NB4 (cell line): Measurements from ENCODE around the gene BBS9.
A peak's percentile ranks its signal among the peaks of the same experiment; 100 is the strongest.

ENCODE experiments used
- DNase-seq: peaks from one replicate; pipeline ENCODE4 v3.0.0; 2010; ENCODE audit warnings: low read depth
- H3K4me3 ChIP-seq: one replicate; pipeline ENCODE4 v1.5.1; 2011; ENCODE audit warnings: mild to moderate bottlenecking, low read depth, low read length, moderate library complexity
- CTCF ChIP-seq: IDR thresholded peaks from one replicate; pipeline ENCODE4 v1.5.1; 2012; ENCODE audit warnings: low read depth, low read length
- MYC ChIP-seq: IDR thresholded peaks from 2 replicates; pipeline ENCODE4 v1.6.1; 2011; ENCODE audit warnings: low read depth, low read length
- POLR2A ChIP-seq: IDR thresholded peaks from 2 replicates; pipeline ENCODE4 v1.6.1; 2011; ENCODE audit warnings: mild to moderate bottlenecking; ENCODE audit not compliant: insufficient read length; ENCODE audit errors: extremely low read depth
- TF ChIP-seq, protein P1 (sequence below): IDR thresholded peaks from 2 replicates; pipeline ENCODE4 v1.6.1; 2011; ENCODE audit warnings: low read depth, low read length

The BBS9 gene

DNA sequence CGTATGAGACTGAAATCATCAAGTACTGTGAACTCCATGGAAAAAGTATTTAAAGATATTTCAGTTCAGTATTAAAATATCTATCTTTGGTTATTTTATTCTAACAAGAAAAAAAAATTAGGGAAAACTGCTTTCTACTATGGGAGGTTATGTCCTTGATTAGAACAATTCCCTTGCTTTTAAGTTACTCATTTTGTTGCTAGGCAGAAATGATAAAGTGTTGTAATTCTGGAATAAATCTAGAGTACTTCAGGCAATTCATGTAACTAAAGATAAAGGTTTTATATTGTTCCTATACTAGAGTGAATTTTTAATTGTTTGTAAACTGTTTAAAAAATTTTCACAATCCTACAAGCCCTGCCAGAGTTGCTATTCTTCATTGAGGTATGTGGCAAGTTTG lies 92.0 kb downstream of the BBS9 start:
- TF ChIP-seq, protein P1, sequence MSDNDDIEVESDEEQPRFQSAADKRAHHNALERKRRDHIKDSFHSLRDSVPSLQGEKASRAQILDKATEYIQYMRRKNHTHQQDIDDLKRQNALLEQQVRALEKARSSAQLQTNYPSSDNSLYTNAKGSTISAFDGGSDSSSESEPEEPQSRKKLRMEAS, result no peak
- TF ChIP-seq POLR2A (no peak), MYC (no peak)
- no peak for DNase-seq

GRCh38 chr7:33232632-33233145 lies 103.3 kb downstream of the BBS9 start:
- no peak for DNase-seq
- TF ChIP-seq MYC (no peak), POLR2A (no peak)
- TF ChIP-seq, protein P1, result no peak
- no peak overlapping the region for H3K4me3 ChIP-seq

More for the DNA sequence above, 92.0 kb downstream of the BBS9 start:
- no peak overlapping the region for H3K4me3 ChIP-seq

DNA sequence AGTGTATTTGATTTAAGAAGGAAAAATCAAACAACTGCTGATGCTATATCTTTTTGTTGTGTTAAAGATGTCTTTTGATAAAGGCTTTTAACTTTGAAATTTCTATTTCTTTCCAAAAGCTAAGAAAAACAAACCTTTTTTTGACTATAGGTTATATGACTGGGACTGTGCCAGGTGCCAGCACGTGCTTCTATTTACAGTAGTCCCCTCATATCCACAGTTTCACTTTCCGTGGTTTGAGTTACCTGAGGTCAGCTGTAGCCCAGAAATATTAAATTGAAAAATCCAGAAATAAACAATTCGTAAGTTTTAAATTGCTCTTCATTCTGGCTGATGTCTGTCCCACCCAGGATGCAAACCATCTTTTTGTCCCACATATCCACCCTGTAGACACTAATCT lies 104.3 kb downstream of the BBS9 start:
- DNase-seq, result no peak
- TF ChIP-seq MYC, result no peak
- no peak for TF ChIP-seq CTCF
- TF ChIP-seq POLR2A, result no peak
- TF ChIP-seq, protein P1, result no peak
- H3K4me3 ChIP-seq, result no peak overlapping the region

DNA sequence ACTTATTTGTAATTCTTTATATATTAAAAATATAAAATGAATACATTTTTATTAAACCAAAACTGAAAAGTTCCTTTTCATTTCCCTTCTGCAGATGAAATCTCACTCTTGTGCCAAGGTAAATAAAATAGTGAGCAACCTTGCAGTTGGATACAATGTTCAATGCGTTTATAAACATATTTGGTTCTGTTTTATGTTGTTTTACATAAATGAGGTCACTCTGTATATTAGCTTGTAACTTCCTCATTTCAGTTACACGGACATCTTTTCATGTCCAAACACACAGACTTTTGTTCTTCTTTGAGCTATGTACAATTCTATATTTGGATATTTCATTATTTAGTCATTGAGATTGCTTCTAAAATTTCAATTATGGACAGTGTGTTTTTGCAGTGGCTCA lies 107.7 kb downstream of the BBS9 start:
- H3K4me3 ChIP-seq, result no peak overlapping the region
- TF ChIP-seq MYC (no peak), CTCF (no peak), POLR2A (no peak)
- TF ChIP-seq, protein P1, result no peak
- peak; percentile 14 for DNase-seq

GRCh38 chr7:33243319-33243881 lies 114.0 kb downstream of the BBS9 start:
- peak; percentile 61 for DNase-seq
- H3K4me3 ChIP-seq, result no peak overlapping the region
- TF ChIP-seq POLR2A (no peak), CTCF (peak; percentile 58), MYC (no peak)
- TF ChIP-seq, protein P1, result no peak

- no peak for DNase-seq
- TF ChIP-seq POLR2A (no peak), CTCF (no peak), MYC (no peak)
- TF ChIP-seq, protein P1, result no peak
- H3K4me3 ChIP-seq, result no peak overlapping the region
Measured at GRCh38 chr7:33248671-33249070, 119.3 kb downstream of the BBS9 start.
